Epithelial cell of esophagus (primary cell): ENCODE measurements around the gene CEP170B.

ENCODE experiments used
- DNase-seq: peaks from one replicate; pipeline ENCODE4 v3.0.0; 2010; ENCODE audit warnings: low read depth
- H3K4me3 ChIP-seq: 2 replicates; pipeline ENCODE4 v1.5.1; 2011; ENCODE audit warnings: mild to moderate bottlenecking, low read length, control low read depth
- TF ChIP-seq, protein P1 (sequence below): IDR thresholded peaks from 2 replicates; pipeline ENCODE4 v1.5.1; 2011; ENCODE audit warnings: low read depth, mild to moderate bottlenecking, low read length, control low read depth, inconsistent platforms; ENCODE audit not compliant: insufficient read depth; ENCODE audit errors: missing control alignments

Gene CEP170B

DNA sequence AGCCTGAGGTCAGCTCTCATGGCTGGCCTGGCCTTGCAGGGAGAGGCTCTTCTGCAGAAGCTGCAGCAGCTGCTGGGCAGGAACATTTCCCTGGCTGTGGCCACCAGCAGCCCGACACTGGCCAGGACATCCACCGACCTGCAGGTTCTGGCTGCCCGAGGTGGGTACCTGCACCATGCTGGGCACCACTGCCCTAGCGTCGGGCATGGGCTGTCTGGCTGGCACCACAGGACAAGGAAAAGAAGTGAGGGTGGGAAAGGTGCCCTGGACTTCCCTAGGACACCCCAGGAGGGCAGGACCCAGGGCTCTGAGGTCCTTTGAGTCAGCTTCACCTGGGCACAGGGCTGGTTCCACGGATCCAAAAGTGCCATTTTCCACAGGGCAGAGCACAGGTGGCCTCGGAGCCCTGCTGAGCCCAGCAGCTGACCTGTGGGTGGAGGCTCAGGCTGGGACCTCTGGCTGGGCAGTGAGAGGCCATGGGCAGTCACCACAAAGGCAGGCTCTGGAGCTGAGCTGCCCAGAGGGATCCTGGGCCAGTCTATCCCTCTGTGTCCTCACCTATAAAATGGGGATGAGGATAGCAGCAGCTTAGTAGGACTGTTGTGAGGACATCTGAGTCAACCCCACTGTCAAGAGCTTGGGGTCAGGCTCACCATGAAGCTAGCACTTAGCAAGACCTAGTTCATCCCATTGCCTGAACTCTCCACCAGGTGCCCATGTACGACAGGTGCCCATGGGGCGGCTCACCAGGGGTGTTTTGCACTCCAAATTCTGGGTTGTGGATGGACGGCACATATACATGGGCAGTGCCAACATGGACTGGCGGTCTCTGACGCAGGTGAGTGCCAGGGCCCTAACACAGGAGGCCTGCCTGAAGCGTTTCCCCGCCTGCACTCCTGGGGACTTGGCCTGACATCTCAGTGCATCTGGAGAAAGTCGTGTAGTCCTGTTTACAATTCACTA lies 64.5 kb downstream of the CEP170B start:
- H3K4me3 ChIP-seq, result no peak overlapping the region
- no peak for DNase-seq
- TF ChIP-seq, protein P1, sequence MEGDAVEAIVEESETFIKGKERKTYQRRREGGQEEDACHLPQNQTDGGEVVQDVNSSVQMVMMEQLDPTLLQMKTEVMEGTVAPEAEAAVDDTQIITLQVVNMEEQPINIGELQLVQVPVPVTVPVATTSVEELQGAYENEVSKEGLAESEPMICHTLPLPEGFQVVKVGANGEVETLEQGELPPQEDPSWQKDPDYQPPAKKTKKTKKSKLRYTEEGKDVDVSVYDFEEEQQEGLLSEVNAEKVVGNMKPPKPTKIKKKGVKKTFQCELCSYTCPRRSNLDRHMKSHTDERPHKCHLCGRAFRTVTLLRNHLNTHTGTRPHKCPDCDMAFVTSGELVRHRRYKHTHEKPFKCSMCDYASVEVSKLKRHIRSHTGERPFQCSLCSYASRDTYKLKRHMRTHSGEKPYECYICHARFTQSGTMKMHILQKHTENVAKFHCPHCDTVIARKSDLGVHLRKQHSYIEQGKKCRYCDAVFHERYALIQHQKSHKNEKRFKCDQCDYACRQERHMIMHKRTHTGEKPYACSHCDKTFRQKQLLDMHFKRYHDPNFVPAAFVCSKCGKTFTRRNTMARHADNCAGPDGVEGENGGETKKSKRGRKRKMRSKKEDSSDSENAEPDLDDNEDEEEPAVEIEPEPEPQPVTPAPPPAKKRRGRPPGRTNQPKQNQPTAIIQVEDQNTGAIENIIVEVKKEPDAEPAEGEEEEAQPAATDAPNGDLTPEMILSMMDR, result no peak

DNA sequence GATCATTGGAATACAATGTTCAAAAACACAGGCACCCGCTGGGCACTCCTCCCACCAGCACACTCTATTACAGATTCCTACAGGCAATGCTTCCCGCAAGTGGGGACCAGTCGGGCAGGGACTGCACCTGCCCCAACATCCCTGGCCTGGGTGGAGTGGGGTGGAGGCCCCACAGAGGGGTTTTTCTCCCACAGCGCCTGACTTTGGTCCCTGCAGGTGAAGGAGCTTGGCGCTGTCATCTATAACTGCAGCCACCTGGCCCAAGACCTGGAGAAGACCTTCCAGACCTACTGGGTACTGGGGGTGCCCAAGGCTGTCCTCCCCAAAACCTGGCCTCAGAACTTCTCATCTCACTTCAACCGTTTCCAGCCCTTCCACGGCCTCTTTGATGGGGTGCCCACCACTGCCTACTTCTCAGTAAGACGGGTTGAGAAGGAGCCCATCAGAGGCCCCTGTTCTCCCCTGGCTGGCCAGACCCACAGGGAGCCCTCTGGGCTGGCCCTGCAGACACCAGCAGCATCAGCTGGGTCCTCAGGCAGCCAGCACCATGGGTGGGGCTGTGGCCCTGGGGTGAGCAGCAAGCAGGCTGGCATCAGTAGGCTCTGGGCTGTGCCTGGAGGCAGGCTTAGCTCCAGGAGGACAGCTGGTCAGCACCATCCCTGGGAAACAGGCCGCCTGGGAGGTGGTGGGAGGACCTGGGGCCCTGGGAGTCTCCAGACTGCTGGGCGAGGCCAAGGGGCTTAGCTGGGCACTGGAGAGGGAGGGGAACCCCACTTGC lies 65.6 kb downstream of the CEP170B start:
- no peak for DNase-seq

DNA sequence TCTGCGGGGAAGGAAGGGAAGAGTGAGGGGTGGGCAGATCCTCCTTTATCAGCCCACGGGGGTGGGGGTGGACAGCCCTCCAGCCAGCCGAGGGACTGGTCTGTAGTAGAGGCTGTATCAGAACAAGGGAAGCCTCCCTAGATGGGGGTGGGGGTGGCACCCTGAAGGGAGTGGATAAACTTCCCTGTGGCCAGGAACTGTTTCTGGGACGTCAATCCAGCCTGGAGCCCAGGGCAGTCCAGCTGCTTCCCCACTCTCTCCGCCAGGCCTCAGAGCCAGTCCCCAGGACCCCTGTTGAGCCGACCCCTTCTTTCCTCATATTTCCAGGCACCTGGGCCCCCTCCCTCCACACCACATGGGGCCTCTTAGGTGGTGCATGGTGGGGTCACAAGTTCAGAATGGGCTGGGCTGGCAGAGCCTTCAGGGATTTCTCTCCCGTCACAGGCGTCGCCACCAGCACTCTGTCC lies 66.3 kb downstream of the CEP170B start:
- no peak overlapping the region for H3K4me3 ChIP-seq
- TF ChIP-seq, protein P1, result no peak
- no peak for DNase-seq

More for the DNA sequence above, 65.6 kb downstream of the CEP170B start:
- H3K4me3 ChIP-seq, result no peak overlapping the region
- TF ChIP-seq, protein P1, result no peak

DNA sequence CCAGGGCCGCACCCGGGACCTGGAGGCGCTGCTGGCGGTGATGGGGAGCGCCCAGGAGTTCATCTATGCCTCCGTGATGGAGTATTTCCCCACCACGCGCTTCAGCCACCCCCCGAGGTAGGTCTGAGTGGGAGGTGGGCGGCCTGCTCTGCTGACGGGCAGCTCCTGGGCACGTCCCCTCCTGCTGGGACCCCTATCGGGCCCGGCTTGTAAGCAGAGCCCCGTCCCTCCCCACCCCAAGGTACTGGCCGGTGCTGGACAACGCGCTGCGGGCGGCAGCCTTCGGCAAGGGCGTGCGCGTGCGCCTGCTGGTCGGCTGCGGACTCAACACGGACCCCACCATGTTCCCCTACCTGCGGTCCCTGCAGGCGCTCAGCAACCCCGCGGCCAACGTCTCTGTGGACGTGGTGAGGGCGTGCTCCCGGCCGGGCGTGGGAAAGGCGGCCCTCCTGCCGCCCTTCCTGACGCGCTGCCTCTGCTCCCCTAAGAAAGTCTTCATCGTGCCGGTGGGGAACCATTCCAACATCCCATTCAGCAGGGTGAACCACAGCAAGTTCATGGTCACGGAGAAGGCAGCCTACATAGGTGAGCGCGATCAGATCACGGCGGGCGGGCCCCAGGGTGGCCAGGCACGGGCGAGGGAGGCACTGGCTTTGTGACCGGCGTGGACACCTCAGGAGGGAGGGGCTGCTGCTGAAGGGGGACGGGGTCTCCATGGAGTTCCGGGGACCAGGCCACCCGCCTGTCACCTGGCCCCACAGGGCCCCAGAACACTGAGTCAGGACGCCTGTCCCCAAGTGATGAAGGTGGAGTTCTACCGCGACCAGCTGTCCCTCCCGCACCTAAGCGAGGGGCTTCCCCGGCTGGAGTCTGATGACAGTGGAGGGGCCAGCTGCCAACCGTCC lies 67.0 kb downstream of the CEP170B start:
- TF ChIP-seq, protein P1, result no peak
- no peak for DNase-seq
- no peak overlapping the region for H3K4me3 ChIP-seq

DNA sequence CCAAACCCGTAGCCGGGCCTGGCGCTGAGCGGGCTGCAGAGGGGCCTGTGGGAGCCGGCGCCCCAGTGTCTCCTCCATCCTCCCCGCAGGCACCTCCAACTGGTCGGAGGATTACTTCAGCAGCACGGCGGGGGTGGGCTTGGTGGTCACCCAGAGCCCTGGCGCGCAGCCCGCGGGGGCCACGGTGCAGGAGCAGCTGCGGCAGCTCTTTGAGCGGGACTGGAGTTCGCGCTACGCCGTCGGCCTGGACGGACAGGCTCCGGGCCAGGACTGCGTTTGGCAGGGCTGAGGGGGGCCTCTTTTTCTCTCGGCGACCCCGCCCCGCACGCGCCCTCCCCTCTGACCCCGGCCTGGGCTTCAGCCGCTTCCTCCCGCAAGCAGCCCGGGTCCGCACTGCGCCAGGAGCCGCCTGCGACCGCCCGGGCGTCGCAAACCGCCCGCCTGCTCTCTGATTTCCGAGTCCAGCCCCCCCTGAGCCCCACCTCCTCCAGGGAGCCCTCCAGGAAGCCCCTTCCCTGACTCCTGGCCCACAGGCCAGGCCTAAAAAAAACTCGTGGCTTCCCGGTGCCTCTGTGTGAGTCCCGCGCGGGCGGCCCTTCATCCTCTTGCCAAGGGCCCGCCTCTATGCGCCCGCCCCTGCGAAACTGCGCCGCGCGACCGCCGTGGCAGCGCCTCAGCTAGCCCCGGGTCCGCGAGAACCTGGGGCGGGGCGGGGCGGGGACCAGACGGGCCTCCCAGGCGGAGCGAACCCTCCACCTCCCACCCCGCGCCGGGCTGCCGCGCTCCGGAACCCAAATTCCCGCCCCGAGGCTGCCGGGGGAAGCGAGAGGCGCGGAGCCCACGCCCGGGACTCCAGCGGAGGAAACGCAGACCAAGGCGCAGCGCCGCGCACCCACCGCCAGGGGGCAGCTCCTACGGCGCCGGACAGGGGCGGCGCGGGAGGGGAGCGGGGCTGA lies 67.9 kb downstream of the CEP170B start:
- TF ChIP-seq, protein P1, result peak; percentile 51
- H3K4me3 ChIP-seq, result peak overlapping the region; percentile 29
- DNase-seq, result peak; percentile 69
